ENCODE data around the gene AEBP1.

- no peak for TF ChIP-seq MYBL2 (CRISPR knock-in tag; IDR thresholded peaks at IDR 0.05)
- no peak for TF ChIP-seq ATF2 (CRISPR knock-in tag; IDR thresholded peaks at IDR 0.05; ENCODE audit: borderline replicate concordance, low read depth)
- no peak for TF ChIP-seq PREB (CRISPR knock-in tag; IDR thresholded peaks at IDR 0.05; ENCODE audit: borderline replicate concordance)
- TF ChIP-seq, protein P1, sequence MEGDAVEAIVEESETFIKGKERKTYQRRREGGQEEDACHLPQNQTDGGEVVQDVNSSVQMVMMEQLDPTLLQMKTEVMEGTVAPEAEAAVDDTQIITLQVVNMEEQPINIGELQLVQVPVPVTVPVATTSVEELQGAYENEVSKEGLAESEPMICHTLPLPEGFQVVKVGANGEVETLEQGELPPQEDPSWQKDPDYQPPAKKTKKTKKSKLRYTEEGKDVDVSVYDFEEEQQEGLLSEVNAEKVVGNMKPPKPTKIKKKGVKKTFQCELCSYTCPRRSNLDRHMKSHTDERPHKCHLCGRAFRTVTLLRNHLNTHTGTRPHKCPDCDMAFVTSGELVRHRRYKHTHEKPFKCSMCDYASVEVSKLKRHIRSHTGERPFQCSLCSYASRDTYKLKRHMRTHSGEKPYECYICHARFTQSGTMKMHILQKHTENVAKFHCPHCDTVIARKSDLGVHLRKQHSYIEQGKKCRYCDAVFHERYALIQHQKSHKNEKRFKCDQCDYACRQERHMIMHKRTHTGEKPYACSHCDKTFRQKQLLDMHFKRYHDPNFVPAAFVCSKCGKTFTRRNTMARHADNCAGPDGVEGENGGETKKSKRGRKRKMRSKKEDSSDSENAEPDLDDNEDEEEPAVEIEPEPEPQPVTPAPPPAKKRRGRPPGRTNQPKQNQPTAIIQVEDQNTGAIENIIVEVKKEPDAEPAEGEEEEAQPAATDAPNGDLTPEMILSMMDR (IDR thresholded peaks at IDR 0.05), result no peak
- no peak for TF ChIP-seq ZNF138 (CRISPR knock-in tag; conservative IDR thresholded peaks at IDR 0.05)
- TF ChIP-seq ETV6 (CRISPR knock-in tag; IDR thresholded peaks at IDR 0.05), result no peak
- no peak for TF ChIP-seq ESRRA (CRISPR knock-in tag; IDR thresholded peaks at IDR 0.05; ENCODE audit: borderline replicate concordance)
- TF ChIP-seq ATF1 (CRISPR knock-in tag; IDR thresholded peaks at IDR 0.05), result no peak
- TF ChIP-seq SP1 (CRISPR knock-in tag; conservative IDR thresholded peaks at IDR 0.05), result no peak
- TF ChIP-seq E2F5 (CRISPR knock-in tag; IDR thresholded peaks at IDR 0.05), result no peak
- TF ChIP-seq TEAD1 (CRISPR knock-in tag; IDR thresholded peaks at IDR 0.05), result no peak
- no peak for TF ChIP-seq TCF7 (CRISPR knock-in tag; IDR thresholded peaks at IDR 0.05; ENCODE audit: low read depth)
- TF ChIP-seq ZNF263 (CRISPR knock-in tag; IDR thresholded peaks at IDR 0.05; ENCODE audit: low read depth), result no peak
These were observed 8.3 kb downstream of the AEBP1 start for GRCh38 chr7:44112231-44112996.

All from WTC11 (cell line).